Testis (tissue), 3 donors: ENCODE results near the gene KLRC4. TPM values are rescaled to one million over a fixed set of nuclear protein-coding genes. Genes with fewer than 3 reads are reported as not detected.
A peak's percentile ranks its signal among the peaks of the same experiment; 100 is the strongest.
"Not testable (repeated sequence)": the region's sequence is repeated elsewhere in the genome, so short reads cannot be mapped to it uniquely, and the experiment has no call there.

Experiments used
- DNase-seq: peaks from one replicate; pipeline ENCODE4 v3.0.0-alpha.2; 2019
- H3K27ac ChIP-seq, 2 donors: fragments of 200-600 bp; sonication (generic); one replicate each; pipeline ENCODE4 v1.5.1; 2019
- H3K27me3 ChIP-seq: fragments of 200-600 bp; sonication (generic); one replicate; pipeline ENCODE4 v1.5.1; 2019
- H3K36me3 ChIP-seq: fragments of 200-600 bp; sonication (generic); one replicate; pipeline ENCODE4 v1.5.1; 2017; ENCODE audit warnings: low read depth; ENCODE audit errors: missing control alignments
- H3K4me1 ChIP-seq: fragments of 200-600 bp; sonication (generic); one replicate; pipeline ENCODE4 v1.5.1; 2019
- H3K4me3 ChIP-seq, 2 donors: fragments of 200-600 bp; sonication (generic); one replicate each; pipeline ENCODE4 v1.5.1; 2017 to 2019
- H3K9me3 ChIP-seq: fragments of 200-600 bp; sonication (generic); one replicate; pipeline ENCODE4 v1.5.1; 2017
- POLR2A ChIP-seq: fragments of 450-650 bp; IDR thresholded peaks from one replicate; pipeline ENCODE4 v1.6.1; 2017; ENCODE audit warnings: antibody characterized with exemption, mild to moderate bottlenecking, moderate library complexity
- WGBS, 2 donors: methylation state at CpG; one replicate each; pipeline ENCODE4 v1.1.5; 2018; 5-methylcytosine and 5-hydroxymethylcytosine counted together
- intact Hi-C: fragments of 100-400 bp; cut with DNase I; formaldehyde crosslinking; loops from one replicate; pipeline ENCODE4 v1.15.1; 2023; ENCODE audit warnings: low total_unique reads
- polyA plus RNA-seq: library from polyadenylated mRNA; stranded (reverse); fragments of 350-450 nt; fragmentation: Illumina TruSeq; extraction: RNeasy Lipid Tissue Mini Kit (QIAGEN cat#74804); gene quantifications from one replicate; pipeline ENCODE4 v1.2.3, GENCODE V29; 2014; ENCODE audit warnings: low read depth, low replicate concordance; ENCODE audit not compliant: insufficient read depth
- total RNA-seq, 2 donors: library from RNA; depleted of rRNA; stranded (reverse); fragments of >200 nt; gene quantifications; one replicate each; pipeline ENCODE4 v1.2.3, GENCODE V29; 2016
- TF ChIP-seq, protein P1 (sequence below), 3 experiments: fragments of 450-650 bp in 2 of 3; fragments of 200-600 bp in 1 of 3; sonication (generic) in 1 of 3; IDR thresholded peaks; one replicate each; pipeline ENCODE4 v1.5.1; 2016 to 2019; ENCODE audit warnings: antibody characterized with exemption in 3 of 3, mild to moderate bottlenecking in 2 of 3, moderate library complexity in 1 of 3

Gene KLRC4
- total and polyA plus RNA-seq, 3 donors from 2014 or later: not detected

DNA sequence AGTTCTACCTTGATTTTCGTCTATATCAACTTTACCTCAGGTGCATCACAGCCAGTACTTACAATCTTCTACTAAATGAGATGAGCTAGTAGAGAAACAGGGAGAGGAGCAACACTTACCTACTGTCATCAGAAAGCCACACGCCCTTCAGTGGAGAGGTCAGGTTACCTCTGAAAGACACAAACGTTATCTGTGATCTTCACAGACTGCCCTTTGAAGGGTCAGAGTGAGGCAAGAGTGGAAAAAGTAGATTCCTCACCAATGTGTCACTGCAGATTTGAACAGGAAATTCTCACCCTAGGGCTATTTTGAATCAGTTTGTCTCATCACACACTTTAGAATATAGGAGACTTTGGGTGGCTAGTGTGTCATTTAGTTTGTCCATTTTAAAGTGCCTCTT lies 12.6 kb upstream of the KLRC4 start:
- H3K27me3 ChIP-seq, intact Hi-C loops: not testable (repeated sequence)
- 43 to 72% methylated on average over 1 to 2 of the region's 3 CpGs for WGBS, 2 donors

DNA sequence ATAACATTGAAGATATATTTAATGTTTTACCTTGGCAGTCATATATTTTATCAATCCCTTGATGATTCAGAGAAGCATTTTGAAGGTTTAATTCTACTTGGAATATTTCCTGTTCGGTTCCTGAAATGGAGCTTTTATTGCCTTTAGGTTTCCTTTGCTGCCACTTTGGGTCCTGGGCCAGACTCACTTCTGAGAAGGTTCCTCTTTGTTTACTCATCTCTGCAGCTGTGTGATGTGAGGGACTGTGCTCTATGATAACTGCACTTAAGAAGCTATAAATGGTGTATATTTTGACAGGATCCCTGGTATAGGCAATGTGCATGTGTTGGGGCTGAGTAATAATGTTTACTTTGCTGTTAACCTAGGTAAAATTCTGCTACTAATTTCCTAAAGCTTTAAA lies 10.8 kb upstream of the KLRC4 start, which contains the start of gene KLRC3:
Gene KLRC3, minus strand, starts transcription at position 262 of the 400 bp plus-strand sequence. Its CDS starts 45 bp downstream, at position 217.
- H3K27me3 ChIP-seq, H3K4me1 ChIP-seq, intact Hi-C loops, DNase-seq, H3K36me3 ChIP-seq, H3K4me3 ChIP-seq, H3K27ac ChIP-seq, H3K9me3 ChIP-seq: not testable (repeated sequence)
- WGBS, 2 donors: 53 to 71% methylated on average over 1 of the region's 1 CpG

More for the DNA sequence above, 12.6 kb upstream of the KLRC4 start:
- not testable (repeated sequence) for H3K36me3 ChIP-seq, H3K4me3 ChIP-seq, H3K27ac ChIP-seq, H3K4me1 ChIP-seq, H3K9me3 ChIP-seq, DNase-seq

- Histone ChIP-seq H3K9me3 (no peaks in the 10 kb centered on the region), H3K36me3 (no peaks in the 10 kb centered on the region), H3K27me3 (no peaks in the 10 kb centered on the region), H3K4me1 (no peaks in the 10 kb centered on the region), H3K4me3 (no peak overlapping the region), H3K27ac (no peak overlapping the region)
- 66 to 68% methylated on average over 3 of the region's 3 CpGs for WGBS, 2 donors
- DNase-seq: no peak
- TF ChIP-seq, protein P1, sequence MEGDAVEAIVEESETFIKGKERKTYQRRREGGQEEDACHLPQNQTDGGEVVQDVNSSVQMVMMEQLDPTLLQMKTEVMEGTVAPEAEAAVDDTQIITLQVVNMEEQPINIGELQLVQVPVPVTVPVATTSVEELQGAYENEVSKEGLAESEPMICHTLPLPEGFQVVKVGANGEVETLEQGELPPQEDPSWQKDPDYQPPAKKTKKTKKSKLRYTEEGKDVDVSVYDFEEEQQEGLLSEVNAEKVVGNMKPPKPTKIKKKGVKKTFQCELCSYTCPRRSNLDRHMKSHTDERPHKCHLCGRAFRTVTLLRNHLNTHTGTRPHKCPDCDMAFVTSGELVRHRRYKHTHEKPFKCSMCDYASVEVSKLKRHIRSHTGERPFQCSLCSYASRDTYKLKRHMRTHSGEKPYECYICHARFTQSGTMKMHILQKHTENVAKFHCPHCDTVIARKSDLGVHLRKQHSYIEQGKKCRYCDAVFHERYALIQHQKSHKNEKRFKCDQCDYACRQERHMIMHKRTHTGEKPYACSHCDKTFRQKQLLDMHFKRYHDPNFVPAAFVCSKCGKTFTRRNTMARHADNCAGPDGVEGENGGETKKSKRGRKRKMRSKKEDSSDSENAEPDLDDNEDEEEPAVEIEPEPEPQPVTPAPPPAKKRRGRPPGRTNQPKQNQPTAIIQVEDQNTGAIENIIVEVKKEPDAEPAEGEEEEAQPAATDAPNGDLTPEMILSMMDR (IDR thresholded peaks at IDR 0.05): no peak
- TF ChIP-seq POLR2A: no peak
- intact Hi-C loops: no loop called here
These were observed 715 bp downstream of the KLRC4 start for GRCh38 chr12:10408842-10409241.

- no peak overlapping the region for H3K27ac ChIP-seq
- H3K4me1 ChIP-seq: no peaks in the 10 kb centered on the region
- no peaks in the 10 kb centered on the region for H3K9me3 ChIP-seq
- no peaks in the 10 kb centered on the region for H3K27me3 ChIP-seq
- DNase-seq: peak; percentile 22
- no peak overlapping the region for H3K4me3 ChIP-seq
- 71 to 80% methylated on average over 4 of the region's 4 CpGs for WGBS, 2 donors
- intact Hi-C loops: no loop called here
- TF ChIP-seq, protein P1 (IDR thresholded peaks at IDR 0.05): no peak
- TF ChIP-seq POLR2A: no peak
- H3K36me3 ChIP-seq: no peaks in the 10 kb centered on the region
These were observed 2.8 kb downstream of the KLRC4 start for GRCh38 chr12:10406725-10407124.

GRCh38 chr12:10405294-10405693 lies 4.3 kb downstream of the KLRC4 start:
- Histone ChIP-seq H3K4me1 (no peaks in the 10 kb centered on the region), H3K27ac (no peak overlapping the region), H3K9me3 (no peaks in the 10 kb centered on the region), H3K27me3 (no peaks in the 10 kb centered on the region), H3K4me3 (no peak overlapping the region), H3K36me3 (no peaks in the 10 kb centered on the region)
- no peak for DNase-seq
- TF ChIP-seq, protein P1 (IDR thresholded peaks at IDR 0.05): no peak
- no peak for TF ChIP-seq POLR2A
- intact Hi-C loops: no loop called here
- 96 to 98% methylated on average over 5 of the region's 5 CpGs for WGBS, 2 donors

DNA sequence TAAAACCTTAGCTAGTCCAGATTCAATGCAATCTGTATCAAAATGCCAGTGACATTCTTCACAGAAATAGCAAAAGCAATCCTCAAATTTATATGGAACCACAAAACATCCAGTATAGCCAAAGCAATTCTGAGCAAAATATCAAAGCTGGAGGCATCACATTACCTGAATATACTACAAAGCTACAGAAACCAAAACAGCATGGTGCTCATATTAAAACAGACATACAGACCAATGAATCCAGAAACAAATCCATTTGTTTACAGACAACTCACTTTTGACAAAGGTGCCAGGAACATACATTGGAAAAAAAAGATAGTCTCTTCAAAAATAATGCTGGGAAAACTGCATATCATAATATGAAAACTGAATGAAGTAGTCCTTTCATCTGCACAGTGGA lies 4.8 kb downstream of the KLRC4 start:
- Histone ChIP-seq H3K27me3 (no peaks in the 10 kb centered on the region), H3K36me3 (no peaks in the 10 kb centered on the region), H3K4me3 (no peak overlapping the region), H3K4me1 (no peaks in the 10 kb centered on the region), H3K9me3 (no peaks in the 10 kb centered on the region), H3K27ac (no peak overlapping the region)
- intact Hi-C loops: no loop called here
- TF ChIP-seq POLR2A: no peak
- TF ChIP-seq, protein P1 (IDR thresholded peaks at IDR 0.05): no peak
- no peak for DNase-seq
